Measurements from ENCODE around the gene MRPS34. TPM values are rescaled to one million over a fixed set of nuclear protein-coding genes. Genes with fewer than 3 reads are reported as not detected.

The MRPS34 gene
- total RNA-seq, 4 donors from 2014 or later, result 90.9 to 126 (median 105) TPM

DNA sequence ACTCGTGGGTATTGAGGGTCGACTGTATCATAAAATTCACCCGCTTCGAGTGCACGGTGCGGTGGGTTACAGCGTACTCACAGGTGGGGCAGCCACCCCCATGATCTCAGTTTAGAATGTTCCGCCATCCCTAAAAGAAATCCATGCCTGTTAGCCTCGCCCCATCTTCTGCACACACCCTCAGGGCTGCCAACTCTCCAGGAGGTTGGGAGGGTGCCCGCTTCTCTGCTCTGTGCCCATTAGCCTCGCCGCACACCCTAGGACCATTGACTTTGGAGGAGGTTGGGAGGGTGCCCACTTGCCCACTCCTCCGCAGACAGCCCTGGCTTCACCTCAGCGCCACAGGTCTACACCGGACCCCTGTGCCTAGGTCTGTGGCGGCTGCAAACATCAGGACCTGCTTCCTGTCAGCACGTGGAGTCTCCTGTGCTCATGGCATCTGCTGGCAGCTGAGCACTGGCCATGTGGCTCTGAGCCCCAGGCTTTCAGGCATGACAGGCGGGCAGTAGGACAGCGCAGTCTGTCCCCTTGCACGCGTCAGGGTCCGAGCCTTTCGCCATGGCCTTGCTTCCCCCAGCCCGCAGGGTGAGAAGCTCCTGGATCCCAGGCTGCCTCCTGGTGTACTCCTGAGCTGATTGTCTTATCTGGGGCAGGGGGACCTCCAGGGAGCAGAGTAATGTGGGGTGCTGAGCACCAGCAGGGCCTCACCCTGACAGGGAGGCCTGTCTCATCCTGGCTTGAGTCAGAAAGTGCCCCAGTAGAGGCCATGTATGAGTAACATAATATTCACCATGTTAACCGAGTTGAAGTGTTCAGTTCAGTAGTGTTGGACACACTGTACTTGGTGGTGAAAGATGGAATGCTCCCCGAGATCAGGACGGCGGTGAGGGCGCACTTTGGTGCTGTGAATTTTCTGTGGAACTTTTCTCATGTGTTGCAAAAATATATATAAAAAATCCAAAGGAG, 23.5 kb downstream of the MRPS34 start:
- WGBS, 2 donors, result 93 to 98% methylated on average over 26 to 28 of the region's 29 CpGs
- intact Hi-C loops (cut with DNase I; ENCODE audit: low total_unique reads), result loop anchor here (10.0 kb wide), 1 partner anchor 285 kb away; no protein-coding TSS in a partner anchor
- H3K4me3 ChIP-seq (ENCODE audit: low read depth, poor library complexity, severe bottlenecking), result no peak overlapping the region
- TF ChIP-seq, protein P1, sequence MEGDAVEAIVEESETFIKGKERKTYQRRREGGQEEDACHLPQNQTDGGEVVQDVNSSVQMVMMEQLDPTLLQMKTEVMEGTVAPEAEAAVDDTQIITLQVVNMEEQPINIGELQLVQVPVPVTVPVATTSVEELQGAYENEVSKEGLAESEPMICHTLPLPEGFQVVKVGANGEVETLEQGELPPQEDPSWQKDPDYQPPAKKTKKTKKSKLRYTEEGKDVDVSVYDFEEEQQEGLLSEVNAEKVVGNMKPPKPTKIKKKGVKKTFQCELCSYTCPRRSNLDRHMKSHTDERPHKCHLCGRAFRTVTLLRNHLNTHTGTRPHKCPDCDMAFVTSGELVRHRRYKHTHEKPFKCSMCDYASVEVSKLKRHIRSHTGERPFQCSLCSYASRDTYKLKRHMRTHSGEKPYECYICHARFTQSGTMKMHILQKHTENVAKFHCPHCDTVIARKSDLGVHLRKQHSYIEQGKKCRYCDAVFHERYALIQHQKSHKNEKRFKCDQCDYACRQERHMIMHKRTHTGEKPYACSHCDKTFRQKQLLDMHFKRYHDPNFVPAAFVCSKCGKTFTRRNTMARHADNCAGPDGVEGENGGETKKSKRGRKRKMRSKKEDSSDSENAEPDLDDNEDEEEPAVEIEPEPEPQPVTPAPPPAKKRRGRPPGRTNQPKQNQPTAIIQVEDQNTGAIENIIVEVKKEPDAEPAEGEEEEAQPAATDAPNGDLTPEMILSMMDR (IDR thresholded peaks at IDR 0.05), result no peak
- no peak for TF ChIP-seq POLR2A (IDR thresholded peaks at IDR 0.05)
- no peak for DNase-seq (ENCODE audit: low spot score in 2 of 2)

DNA sequence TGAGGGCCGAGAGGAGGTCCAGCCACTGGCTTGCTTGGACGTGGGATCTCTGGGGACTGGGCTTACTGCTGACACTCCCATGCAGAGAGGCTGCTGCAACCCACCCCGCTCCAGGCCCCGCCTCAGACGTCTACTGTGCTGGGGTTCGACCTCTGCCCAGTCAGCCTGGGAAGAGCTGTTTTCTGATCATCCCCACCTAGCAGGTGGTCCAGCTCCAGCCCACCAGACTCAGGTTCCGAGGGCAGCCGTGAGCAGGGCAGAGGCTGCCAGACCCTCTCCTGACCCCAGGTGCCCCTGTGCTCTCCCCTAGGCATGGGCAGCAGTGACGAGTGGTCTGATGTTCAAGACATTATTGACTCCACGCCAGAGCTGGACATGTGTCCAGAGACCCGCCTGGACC, 25.0 kb downstream of the MRPS34 start:
- 91 to 94% methylated on average over 10 to 11 of the region's 11 CpGs for WGBS, 2 donors
- TF ChIP-seq, protein P1 (IDR thresholded peaks at IDR 0.05), result no peak
- TF ChIP-seq POLR2A (IDR thresholded peaks at IDR 0.05), result no peak
- DNase-seq (ENCODE audit: low spot score in 2 of 2), result no peak
- intact Hi-C loops (cut with DNase I; ENCODE audit: low total_unique reads), result loop anchor here (10.0 kb wide), 1 partner anchor 283 kb away; no protein-coding TSS in a partner anchor
- H3K4me3 ChIP-seq (ENCODE audit: low read depth, poor library complexity, severe bottlenecking), result no peak overlapping the region

DNA sequence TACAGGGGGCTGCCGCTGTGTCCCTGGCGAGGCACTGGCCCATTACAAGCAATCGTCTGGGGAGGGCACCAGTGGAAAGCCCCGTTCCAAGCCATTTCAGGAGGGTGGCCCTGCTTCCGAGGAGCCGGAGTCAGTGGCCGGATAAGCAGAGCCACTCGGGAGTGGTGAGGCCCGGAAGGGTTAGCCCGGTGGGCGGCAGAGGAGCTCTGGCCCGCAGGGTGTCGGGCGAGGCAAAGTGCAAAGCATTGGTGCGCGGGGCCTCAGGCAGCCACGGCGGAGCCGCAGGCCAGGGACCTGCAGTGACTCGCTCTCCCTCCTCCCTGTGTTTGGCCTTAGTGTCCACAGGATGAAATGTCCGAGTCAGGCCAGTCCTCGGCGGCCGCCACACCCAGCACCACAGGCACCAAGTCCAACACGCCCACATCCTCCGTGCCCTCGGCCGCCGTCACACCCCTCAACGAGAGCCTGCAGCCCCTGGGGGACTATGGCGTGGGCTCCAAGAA, 26.2 kb downstream of the MRPS34 start:
- intact Hi-C loops (cut with DNase I; ENCODE audit: low total_unique reads), result loop anchor here (10.0 kb wide), 1 partner anchor 282 kb away; no protein-coding TSS in a partner anchor
- no peak for DNase-seq (ENCODE audit: low spot score in 2 of 2)
- no peak for TF ChIP-seq POLR2A (IDR thresholded peaks at IDR 0.05)
- TF ChIP-seq, protein P1 (IDR thresholded peaks at IDR 0.05), result no peak
- 87 to 89% methylated on average over 28 to 31 of the region's 31 CpGs for WGBS, 2 donors
- H3K4me3 ChIP-seq (ENCODE audit: low read depth, poor library complexity, severe bottlenecking), result no peak overlapping the region

DNA sequence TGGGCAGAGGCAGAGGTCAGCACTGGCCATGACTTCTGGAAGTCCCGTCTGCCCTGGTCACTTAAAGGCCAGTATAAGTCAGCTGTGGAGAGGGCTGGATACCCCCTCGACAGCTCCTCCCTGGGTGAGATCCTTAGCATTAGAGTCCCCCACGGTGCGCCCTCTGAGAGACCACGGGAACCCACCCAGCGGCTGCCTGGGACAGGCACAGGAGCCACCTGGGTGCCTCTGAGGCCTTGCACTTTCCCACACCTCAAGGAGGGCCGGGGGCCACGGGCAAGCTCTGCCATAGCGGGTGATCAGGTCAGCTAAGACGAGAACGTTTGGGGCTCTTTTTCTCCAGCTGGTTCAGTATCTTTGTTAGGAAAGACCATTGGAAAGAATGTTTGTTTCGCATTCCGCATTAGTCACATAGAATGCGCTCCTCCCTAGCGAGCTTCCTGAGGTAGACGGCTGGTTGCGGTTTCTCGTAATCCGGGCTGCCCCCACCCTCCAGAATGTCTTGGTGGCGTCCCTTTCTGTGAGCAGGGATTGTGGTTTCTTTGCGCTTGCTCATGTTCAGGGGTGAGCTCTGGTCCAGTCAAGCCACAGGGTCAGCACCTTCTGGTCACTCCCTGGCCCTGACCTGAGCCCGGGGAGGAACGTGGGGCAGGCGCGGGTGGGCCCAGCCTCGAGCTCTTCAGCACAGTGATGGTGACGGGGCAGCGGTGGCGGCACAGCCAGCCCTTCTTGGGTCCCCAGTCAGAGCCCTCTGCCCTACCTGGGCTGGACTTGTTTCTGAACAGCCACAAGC, 26.8 kb downstream of the MRPS34 start:
- WGBS, 2 donors, result 94 to 95% methylated on average over 28 to 29 of the region's 29 CpGs
- DNase-seq (ENCODE audit: low spot score in 2 of 2), result peak in 1 of 2 donors; percentile 81
- TF ChIP-seq, protein P1 (IDR thresholded peaks at IDR 0.05), result no peak
- no peak for TF ChIP-seq POLR2A (IDR thresholded peaks at IDR 0.05)
- intact Hi-C loops (cut with DNase I; ENCODE audit: low total_unique reads), result loop anchor here (10.0 kb wide), 1 partner anchor 281 kb away; no protein-coding TSS in a partner anchor
- no peak overlapping the region for H3K4me3 ChIP-seq (ENCODE audit: low read depth, poor library complexity, severe bottlenecking)

DNA sequence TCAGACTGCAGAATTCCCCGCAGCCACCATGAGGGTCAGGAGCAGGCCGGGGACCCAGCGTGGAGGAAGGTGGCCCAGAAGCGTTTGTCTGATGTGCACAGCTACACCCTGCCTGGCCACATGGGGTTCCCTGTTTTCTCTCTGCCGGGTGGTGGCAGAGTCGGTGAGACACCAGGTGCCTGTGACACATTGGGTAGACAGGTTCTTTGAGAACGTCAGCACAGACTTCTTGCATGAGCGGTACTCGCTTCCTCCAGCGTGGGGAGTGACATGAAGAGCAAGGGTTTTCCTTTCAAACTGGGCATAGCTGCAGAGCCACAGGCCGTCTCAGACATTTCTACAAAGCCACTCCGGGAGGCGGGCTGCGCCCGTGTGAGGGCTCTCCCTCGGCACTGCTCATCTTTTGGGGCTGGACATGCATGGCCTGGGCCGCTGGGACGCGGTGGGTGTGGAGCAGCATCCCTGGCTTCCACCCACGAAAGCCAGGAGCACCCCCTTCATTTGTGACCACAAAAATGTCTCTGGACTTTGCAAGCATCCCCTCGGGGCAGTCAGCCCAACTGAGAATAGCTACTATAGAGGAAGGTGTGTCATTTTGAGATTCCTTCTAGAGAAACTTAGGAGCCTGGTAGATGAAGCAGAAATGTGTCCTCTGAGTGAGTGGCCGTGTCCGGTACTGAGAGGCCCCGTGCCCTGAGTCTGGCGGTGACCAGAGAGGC, 27.6 kb downstream of the MRPS34 start:
- TF ChIP-seq, protein P1 (IDR thresholded peaks at IDR 0.05), result no peak
- TF ChIP-seq POLR2A (IDR thresholded peaks at IDR 0.05), result no peak
- WGBS, 2 donors, result 78 to 81% methylated on average over 25 of the region's 25 CpGs
- H3K4me3 ChIP-seq (ENCODE audit: low read depth, poor library complexity, severe bottlenecking), result no peak overlapping the region
- intact Hi-C loops (cut with DNase I; ENCODE audit: low total_unique reads), result loop anchor here (10.0 kb wide), 1 partner anchor 281 kb away; no protein-coding TSS in a partner anchor
- DNase-seq (ENCODE audit: low spot score in 2 of 2), result peak in 1 of 2 donors; percentile 76

Measured in lower leg skin (tissue), 4 donors.